Parathyroid adenoma (tissue), 2 donors: Measurements from ENCODE around the gene DCTPP1.

Experiments used
- H2AFZ ChIP-seq: fragments of 300-600 bp; sonication (generic); one replicate; pipeline ENCODE4 v1.7.0; 2017; ENCODE audit warnings: antibody characterized with exemption, mild to moderate bottlenecking
- H3K27ac ChIP-seq: fragments of 300-600 bp; sonication (generic); one replicate; pipeline ENCODE4 v1.7.0; 2017
- H3K27me3 ChIP-seq: fragments of 300-600 bp; sonication (generic); one replicate; pipeline ENCODE4 v1.7.0; 2017; ENCODE audit warnings: low read length; ENCODE audit not compliant: control insufficient read depth, insufficient read depth
- H3K36me3 ChIP-seq: fragments of 300-600 bp; sonication (generic); one replicate; pipeline ENCODE4 v1.7.0; 2017; ENCODE audit warnings: low read length; ENCODE audit not compliant: control insufficient read depth, insufficient read depth
- H3K4me1 ChIP-seq: fragments of 300-600 bp; sonication (generic); one replicate; pipeline ENCODE4 v1.7.0; 2017; ENCODE audit warnings: control low read depth
- H3K4me2 ChIP-seq: fragments of 300-600 bp; sonication (generic); one replicate; pipeline ENCODE4 v1.7.0; 2017; ENCODE audit warnings: low read length
- H3K4me3 ChIP-seq: fragments of 300-600 bp; sonication (generic); one replicate; pipeline ENCODE4 v1.7.0; 2017; ENCODE audit warnings: low read depth, low read length
- H3K79me2 ChIP-seq: fragments of 300-600 bp; sonication (generic); one replicate; pipeline ENCODE4 v1.7.0; 2017; ENCODE audit warnings: control low read depth
- H3K9ac ChIP-seq: fragments of 300-600 bp; sonication (generic); one replicate; pipeline ENCODE4 v1.7.0; 2017; ENCODE audit warnings: mild to moderate bottlenecking
- H3K9me3 ChIP-seq: fragments of 300-600 bp; sonication (generic); one replicate; pipeline ENCODE4 v1.7.0; 2017; ENCODE audit warnings: low read length; ENCODE audit not compliant: control insufficient read depth
- TF ChIP-seq, protein P1 (sequence below): fragments of 300-600 bp; sonication (generic); IDR thresholded peaks from one replicate; pipeline ENCODE4 v1.7.0; 2017; ENCODE audit warnings: antibody characterized with exemption, mild to moderate bottlenecking
- donor health status: primary hyperparathyroidism.

The DCTPP1 gene

DNA sequence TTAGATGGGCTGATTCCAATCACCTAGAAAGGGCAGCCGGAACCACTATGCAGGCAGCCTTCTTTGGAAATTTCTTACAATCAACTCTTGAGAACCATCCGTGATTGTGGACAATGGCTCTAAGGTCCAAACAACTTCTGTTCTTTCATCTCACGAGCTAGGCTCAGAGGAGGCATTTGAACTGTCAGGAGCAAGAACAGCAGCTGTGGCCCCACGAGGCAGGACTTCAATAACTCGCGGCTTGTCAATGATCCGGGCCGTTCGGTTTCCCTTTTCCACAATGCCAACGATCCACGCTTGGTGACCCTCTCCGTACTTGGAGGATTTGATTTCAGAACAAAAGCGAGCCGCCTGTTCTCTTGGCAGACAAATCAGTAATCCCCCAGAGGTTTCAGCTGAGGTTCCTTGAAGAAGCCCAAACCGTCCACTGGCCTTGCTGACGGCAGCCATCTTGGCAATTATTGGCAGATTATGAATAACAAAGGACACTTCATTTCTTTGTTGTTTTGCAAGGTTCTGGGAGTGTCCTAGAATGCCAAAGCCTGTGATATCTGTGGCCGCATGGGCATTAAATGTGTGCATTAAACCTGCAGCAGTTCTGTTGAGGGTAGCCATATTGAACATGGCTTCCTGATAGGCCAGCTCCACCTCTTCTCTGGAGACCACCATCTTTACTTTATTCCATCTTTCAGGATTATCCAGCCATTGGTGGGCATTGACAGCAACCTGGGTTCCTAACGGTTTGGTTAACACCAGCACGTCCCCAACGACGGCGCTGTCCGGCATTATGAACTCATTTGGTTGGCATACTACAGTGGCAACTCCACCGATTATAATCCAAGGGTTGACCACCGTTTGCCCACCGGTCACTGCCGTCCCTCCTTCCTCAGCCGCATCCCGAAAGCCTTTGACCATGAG lies 14.7 kb upstream of the DCTPP1 start:
- Histone ChIP-seq H3K4me2 (peak overlapping the region; percentile 93), H3K4me1 (peaks cover 6% of the 10 kb centered on the region), H3K36me3 (no peaks in the 10 kb centered on the region), H3K4me3 (peak overlapping the region; percentile 93), H3K79me2 (peaks cover 5% of the 10 kb centered on the region), H3K9ac (peak overlapping the region; percentile 78), H3K9me3 (no peaks in the 10 kb centered on the region), H3K27me3 (no peaks in the 10 kb centered on the region), H2AFZ (peak overlapping the region; percentile 95), H3K27ac (peak overlapping the region; percentile 84)
- TF ChIP-seq, protein P1, sequence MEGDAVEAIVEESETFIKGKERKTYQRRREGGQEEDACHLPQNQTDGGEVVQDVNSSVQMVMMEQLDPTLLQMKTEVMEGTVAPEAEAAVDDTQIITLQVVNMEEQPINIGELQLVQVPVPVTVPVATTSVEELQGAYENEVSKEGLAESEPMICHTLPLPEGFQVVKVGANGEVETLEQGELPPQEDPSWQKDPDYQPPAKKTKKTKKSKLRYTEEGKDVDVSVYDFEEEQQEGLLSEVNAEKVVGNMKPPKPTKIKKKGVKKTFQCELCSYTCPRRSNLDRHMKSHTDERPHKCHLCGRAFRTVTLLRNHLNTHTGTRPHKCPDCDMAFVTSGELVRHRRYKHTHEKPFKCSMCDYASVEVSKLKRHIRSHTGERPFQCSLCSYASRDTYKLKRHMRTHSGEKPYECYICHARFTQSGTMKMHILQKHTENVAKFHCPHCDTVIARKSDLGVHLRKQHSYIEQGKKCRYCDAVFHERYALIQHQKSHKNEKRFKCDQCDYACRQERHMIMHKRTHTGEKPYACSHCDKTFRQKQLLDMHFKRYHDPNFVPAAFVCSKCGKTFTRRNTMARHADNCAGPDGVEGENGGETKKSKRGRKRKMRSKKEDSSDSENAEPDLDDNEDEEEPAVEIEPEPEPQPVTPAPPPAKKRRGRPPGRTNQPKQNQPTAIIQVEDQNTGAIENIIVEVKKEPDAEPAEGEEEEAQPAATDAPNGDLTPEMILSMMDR, result no peak

DNA sequence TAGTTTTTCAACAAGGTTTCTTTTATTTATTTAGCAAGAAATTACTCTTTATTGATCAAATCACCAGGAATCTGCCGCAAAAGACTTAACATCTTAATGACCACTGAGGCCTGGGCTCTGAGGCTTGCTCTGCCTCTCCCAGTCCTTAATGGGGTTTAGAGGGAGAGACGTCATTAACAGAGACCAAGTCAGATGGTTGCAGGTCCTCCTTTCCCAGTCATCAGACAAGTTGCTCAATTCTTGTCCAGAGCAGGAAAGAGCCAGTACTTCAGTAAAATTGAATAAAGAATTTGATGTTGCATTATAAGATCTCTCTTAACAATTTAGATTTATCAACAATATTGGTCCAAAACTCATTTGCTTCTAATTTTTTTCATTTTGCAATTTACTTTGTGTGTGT lies 13.8 kb upstream of the DCTPP1 start:
- Histone ChIP-seq H3K27ac (no peak overlapping the region), H2AFZ (no peak overlapping the region), H3K27me3 (no peaks in the 10 kb centered on the region), H3K36me3 (no peaks in the 10 kb centered on the region), H3K9ac (no peak overlapping the region), H3K4me1 (peaks cover 6% of the 10 kb centered on the region), H3K4me2 (no peak overlapping the region), H3K4me3 (no peak overlapping the region), H3K9me3 (no peaks in the 10 kb centered on the region), H3K79me2 (peaks cover 5% of the 10 kb centered on the region)
- TF ChIP-seq, protein P1, result no peak

DNA sequence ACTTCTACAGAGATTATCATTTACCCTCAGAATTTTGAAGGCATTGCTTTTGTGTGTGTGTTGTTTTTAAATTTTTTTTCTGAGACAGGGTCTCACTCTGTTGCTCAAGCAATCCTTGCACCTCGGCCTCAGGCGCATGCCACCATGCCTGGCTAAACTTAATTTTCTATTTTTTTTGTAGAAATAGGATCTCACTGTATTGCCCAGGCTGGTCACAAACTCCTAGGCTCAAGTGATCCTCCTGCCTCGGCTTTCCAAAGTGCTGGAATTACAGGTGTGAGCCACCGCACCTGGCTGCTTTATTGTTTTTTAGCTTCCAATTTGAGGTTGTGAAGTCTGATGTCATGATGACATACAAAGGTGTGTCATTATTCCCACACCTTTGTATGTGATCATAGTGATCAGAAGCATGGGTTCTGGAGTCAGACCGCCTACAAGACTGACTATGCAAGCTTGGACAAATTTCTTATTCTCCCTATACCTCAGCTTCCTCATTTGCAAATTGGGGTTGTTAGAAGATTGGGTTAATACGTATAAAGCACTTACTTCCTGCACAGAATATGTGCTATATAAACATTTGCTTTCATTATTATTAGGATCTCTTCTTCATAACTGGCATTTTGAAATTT lies 10.0 kb upstream of the DCTPP1 start:
- H3K27ac ChIP-seq, result no peak overlapping the region
- H3K79me2 ChIP-seq, result peaks cover under 1% of the 10 kb centered on the region
- H3K4me2 ChIP-seq, result no peak overlapping the region
- H3K9ac ChIP-seq, result no peak overlapping the region
- H3K36me3 ChIP-seq, result no peaks in the 10 kb centered on the region
- H3K4me1 ChIP-seq, result peaks cover 4% of the 10 kb centered on the region
- H3K27me3 ChIP-seq, result no peaks in the 10 kb centered on the region
- H2AFZ ChIP-seq, result no peak overlapping the region
- TF ChIP-seq, protein P1, result no peak
- H3K4me3 ChIP-seq, result no peak overlapping the region
- H3K9me3 ChIP-seq, result no peaks in the 10 kb centered on the region

DNA sequence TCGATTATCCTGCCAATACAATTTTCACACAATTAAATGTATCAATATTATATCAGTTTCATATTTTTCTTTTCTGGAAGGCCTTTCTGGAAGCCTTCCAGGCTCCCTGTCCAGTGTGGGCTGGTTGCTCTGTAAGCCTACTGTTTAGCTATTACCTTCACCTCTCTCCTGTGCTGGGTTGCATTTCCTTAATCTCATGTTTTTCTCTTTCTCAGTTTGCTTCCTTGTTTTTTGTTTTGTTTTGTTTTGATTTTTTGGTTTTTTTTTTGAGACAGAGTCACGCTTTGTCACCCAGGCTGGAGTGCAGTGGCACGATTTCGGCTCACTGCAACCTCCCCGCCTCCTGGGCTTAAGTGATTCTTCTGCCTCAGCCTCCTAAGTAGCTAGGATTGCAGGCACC lies 9.0 kb upstream of the DCTPP1 start:
- no peak overlapping the region for H3K27ac ChIP-seq
- no peaks in the 10 kb centered on the region for H3K9me3 ChIP-seq
- H3K4me1 ChIP-seq, result no peaks in the 10 kb centered on the region
- TF ChIP-seq, protein P1, result no peak
- no peaks in the 10 kb centered on the region for H3K79me2 ChIP-seq
- no peak overlapping the region for H3K4me2 ChIP-seq
- no peak overlapping the region for H2AFZ ChIP-seq
- H3K4me3 ChIP-seq, result no peak overlapping the region
- no peaks in the 10 kb centered on the region for H3K27me3 ChIP-seq
- H3K36me3 ChIP-seq, result no peaks in the 10 kb centered on the region
- H3K9ac ChIP-seq, result no peak overlapping the region
